Measurements from ENCODE around the gene GLP2R. TPM values are rescaled to one million over a fixed set of nuclear protein-coding genes. Genes with fewer than 3 reads are reported as not detected.

Gene GLP2R
- total RNA-seq, 1 experiment from 2014 or later, result 0.08 TPM

DNA sequence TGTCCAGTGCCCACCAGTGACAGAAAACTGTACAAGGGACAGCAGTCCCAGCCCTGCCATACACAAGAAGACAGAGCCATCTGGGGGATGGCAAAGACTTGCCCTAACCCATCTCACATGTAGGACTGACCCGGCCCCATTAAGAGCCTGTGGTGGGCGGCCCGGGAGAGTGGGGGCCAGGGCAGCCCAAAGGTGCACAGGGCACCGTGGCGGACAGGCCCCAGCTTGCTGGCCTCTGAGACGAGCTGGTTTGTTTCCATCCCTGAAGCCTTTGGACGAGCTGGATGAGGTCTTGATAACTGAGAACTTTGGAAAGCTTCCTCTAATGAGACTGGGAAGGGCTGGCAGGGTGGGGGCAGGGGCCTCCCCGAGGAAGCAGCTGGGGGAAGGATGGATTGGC is 90.4 kb downstream of the GLP2R start:
- Histone ChIP-seq H3K4me3 (ENCODE audit: low read depth in 2 of 2, low read length in 2 of 2) (no peak overlapping the region), H3K36me3 (ENCODE audit: control insufficient read depth, insufficient read depth, low read length) (no peaks in the 10 kb centered on the region), H3K27ac (ENCODE audit: low read length) (no peak overlapping the region), H3K27me3 (ENCODE audit: control insufficient read depth, insufficient read depth, low read length) (no peaks in the 10 kb centered on the region), H3K9me3 (ENCODE audit: control insufficient read depth, insufficient read depth, low read depth, low read length) (no peaks in the 10 kb centered on the region), H3K4me1 (ENCODE audit: control insufficient read depth, insufficient read depth, low read length) (no peaks in the 10 kb centered on the region)
- POLR2A ChIA-PET, result no interaction called here
- TF ChIP-seq SIN3A (IDR thresholded peaks at IDR 0.05; ENCODE audit: borderline replicate concordance, insufficient read depth, low read depth, low read length), result no peak
- TF ChIP-seq, protein P1, sequence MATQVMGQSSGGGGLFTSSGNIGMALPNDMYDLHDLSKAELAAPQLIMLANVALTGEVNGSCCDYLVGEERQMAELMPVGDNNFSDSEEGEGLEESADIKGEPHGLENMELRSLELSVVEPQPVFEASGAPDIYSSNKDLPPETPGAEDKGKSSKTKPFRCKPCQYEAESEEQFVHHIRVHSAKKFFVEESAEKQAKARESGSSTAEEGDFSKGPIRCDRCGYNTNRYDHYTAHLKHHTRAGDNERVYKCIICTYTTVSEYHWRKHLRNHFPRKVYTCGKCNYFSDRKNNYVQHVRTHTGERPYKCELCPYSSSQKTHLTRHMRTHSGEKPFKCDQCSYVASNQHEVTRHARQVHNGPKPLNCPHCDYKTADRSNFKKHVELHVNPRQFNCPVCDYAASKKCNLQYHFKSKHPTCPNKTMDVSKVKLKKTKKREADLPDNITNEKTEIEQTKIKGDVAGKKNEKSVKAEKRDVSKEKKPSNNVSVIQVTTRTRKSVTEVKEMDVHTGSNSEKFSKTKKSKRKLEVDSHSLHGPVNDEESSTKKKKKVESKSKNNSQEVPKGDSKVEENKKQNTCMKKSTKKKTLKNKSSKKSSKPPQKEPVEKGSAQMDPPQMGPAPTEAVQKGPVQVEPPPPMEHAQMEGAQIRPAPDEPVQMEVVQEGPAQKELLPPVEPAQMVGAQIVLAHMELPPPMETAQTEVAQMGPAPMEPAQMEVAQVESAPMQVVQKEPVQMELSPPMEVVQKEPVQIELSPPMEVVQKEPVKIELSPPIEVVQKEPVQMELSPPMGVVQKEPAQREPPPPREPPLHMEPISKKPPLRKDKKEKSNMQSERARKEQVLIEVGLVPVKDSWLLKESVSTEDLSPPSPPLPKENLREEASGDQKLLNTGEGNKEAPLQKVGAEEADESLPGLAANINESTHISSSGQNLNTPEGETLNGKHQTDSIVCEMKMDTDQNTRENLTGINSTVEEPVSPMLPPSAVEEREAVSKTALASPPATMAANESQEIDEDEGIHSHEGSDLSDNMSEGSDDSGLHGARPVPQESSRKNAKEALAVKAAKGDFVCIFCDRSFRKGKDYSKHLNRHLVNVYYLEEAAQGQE (IDR thresholded peaks at IDR 0.05; ENCODE audit: insufficient read depth in 1 of 2, low read depth in 2 of 2, low read length in 1 of 2), result no peak
- TF ChIP-seq, protein P2, sequence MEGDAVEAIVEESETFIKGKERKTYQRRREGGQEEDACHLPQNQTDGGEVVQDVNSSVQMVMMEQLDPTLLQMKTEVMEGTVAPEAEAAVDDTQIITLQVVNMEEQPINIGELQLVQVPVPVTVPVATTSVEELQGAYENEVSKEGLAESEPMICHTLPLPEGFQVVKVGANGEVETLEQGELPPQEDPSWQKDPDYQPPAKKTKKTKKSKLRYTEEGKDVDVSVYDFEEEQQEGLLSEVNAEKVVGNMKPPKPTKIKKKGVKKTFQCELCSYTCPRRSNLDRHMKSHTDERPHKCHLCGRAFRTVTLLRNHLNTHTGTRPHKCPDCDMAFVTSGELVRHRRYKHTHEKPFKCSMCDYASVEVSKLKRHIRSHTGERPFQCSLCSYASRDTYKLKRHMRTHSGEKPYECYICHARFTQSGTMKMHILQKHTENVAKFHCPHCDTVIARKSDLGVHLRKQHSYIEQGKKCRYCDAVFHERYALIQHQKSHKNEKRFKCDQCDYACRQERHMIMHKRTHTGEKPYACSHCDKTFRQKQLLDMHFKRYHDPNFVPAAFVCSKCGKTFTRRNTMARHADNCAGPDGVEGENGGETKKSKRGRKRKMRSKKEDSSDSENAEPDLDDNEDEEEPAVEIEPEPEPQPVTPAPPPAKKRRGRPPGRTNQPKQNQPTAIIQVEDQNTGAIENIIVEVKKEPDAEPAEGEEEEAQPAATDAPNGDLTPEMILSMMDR (IDR thresholded peaks at IDR 0.05), result no peak
- TF ChIP-seq POLR2AphosphoS5 (IDR thresholded peaks at IDR 0.05; ENCODE audit: low read depth, low read length), result no peak
- TF ChIP-seq TCF7L2 (IDR thresholded peaks at IDR 0.05; ENCODE audit: low read depth, low read length), result no peak
- BruUV-seq (replicated peaks), result no TSS peak
- CTCF ChIA-PET, result no interaction called here
- ATAC-seq (no peak), DNase-seq (ENCODE audit: low read depth, low spot score) (no peak)
- in situ Hi-C loops (cut with HindIII; ENCODE audit: low pct_unique_long_range_greater_than_20kb, low sequenced_read_pairs) (no loop called here), intact Hi-C loops (cut with micrococcal nuclease; ENCODE audit: unreplicated experiment) (no loop called here)

DNA sequence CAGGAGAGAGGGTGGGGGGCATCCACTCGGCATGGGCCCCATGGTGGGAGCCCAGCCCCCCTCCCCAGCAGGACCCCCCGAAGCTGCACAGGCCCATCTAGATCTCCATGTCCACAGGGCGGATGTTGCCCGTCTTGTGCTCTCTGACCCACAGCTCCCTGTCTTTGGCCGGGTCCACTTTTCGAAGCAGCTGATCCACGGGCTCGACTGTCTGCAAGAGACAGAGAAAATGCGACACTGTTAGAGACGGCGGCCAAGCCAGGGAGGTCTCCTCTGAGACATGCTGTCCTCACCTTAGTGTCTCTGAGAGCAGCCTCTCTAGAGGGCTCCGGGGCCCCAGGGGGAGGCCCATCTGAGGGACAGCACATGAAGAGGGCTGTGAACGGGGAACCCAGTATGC is 91.4 kb downstream of the GLP2R start:
- no peaks in the 10 kb centered on the region for H3K27me3 ChIP-seq (ENCODE audit: control insufficient read depth, insufficient read depth, low read length)
- H3K27ac ChIP-seq (ENCODE audit: low read length), result no peak overlapping the region
- ChIA-PET CTCF (no interaction called here), POLR2A (interaction anchor here (0.5 to 0.6 kb wide), 2 partner anchors 86 to 202 kb away, joined by 3 to 5 read pairs; no protein-coding TSS in a partner anchor)
- no TSS peak for BruUV-seq (replicated peaks)
- H3K9me3 ChIP-seq (ENCODE audit: control insufficient read depth, insufficient read depth, low read depth, low read length), result no peaks in the 10 kb centered on the region
- H3K4me1 ChIP-seq (ENCODE audit: control insufficient read depth, insufficient read depth, low read length), result no peaks in the 10 kb centered on the region
- in situ Hi-C loops (cut with HindIII; ENCODE audit: low pct_unique_long_range_greater_than_20kb, low sequenced_read_pairs) (no loop called here), intact Hi-C loops (cut with micrococcal nuclease; ENCODE audit: unreplicated experiment) (no loop called here)
- ATAC-seq (no peak), DNase-seq (ENCODE audit: low read depth, low spot score) (no peak)
- no peak overlapping the region for H3K4me3 ChIP-seq (ENCODE audit: low read depth in 2 of 2, low read length in 2 of 2)
- H3K36me3 ChIP-seq (ENCODE audit: control insufficient read depth, insufficient read depth, low read length), result no peaks in the 10 kb centered on the region
- TF ChIP-seq, protein P2 (IDR thresholded peaks at IDR 0.05), result no peak
- TF ChIP-seq POLR2AphosphoS5 (IDR thresholded peaks at IDR 0.05; ENCODE audit: low read depth, low read length), result no peak
- no peak for TF ChIP-seq TCF7L2 (IDR thresholded peaks at IDR 0.05; ENCODE audit: low read depth, low read length)
- no peak for TF ChIP-seq SIN3A (IDR thresholded peaks at IDR 0.05; ENCODE audit: borderline replicate concordance, insufficient read depth, low read depth, low read length)

Data from Panc1 (cell line).